DOHH2 (cell line): ENCODE results near the gene CFAP57.

Source experiments
- H3F3A ChIP-seq: fragments of 200-600 bp; sonication (generic), shearing (Covaris generic); 2 replicates; pipeline ENCODE4 v1.6.0; 2016; ENCODE audit warnings: antibody characterized with exemption, mild to moderate bottlenecking; ENCODE audit not compliant: control insufficient read depth, insufficient read depth
- H3K27ac ChIP-seq: fragments of 200-600 bp; sonication (generic); 2 replicates; pipeline ENCODE4 v1.5.1; 2014; ENCODE audit warnings: low read depth, mild to moderate bottlenecking, low read length, moderate library complexity
- H3K27me3 ChIP-seq: fragments of 200-600 bp; sonication (generic); 2 replicates; pipeline ENCODE4 v1.6.1; 2014; ENCODE audit warnings: mild to moderate bottlenecking, low read length, mixed read lengths; ENCODE audit not compliant: control insufficient read depth
- H3K36me3 ChIP-seq: fragments of 200-600 bp; sonication (generic); 2 replicates; pipeline ENCODE4 v1.6.1; 2014; ENCODE audit warnings: mild to moderate bottlenecking, low read length, moderate library complexity, mixed read lengths; ENCODE audit not compliant: control insufficient read depth
- H3K4me1 ChIP-seq: fragments of 200-600 bp; sonication (generic); 2 replicates; pipeline ENCODE4 v1.6.1; 2014; ENCODE audit warnings: mild to moderate bottlenecking, low read length, mixed read lengths; ENCODE audit not compliant: control insufficient read depth
- H3K4me2 ChIP-seq: fragments of 200-600 bp; sonication (generic); 2 replicates; pipeline ENCODE4 v1.6.0; 2014; ENCODE audit warnings: mild to moderate bottlenecking, low read length, moderate library complexity
- H3K4me3 ChIP-seq: fragments of 200-600 bp; sonication (generic); 2 replicates; pipeline ENCODE4 v1.5.1; 2014; ENCODE audit warnings: mild to moderate bottlenecking, low read length, mixed read lengths
- H3K79me2 ChIP-seq: fragments of 200-600 bp; sonication (generic); 2 replicates; pipeline ENCODE4 v1.6.1; 2014; ENCODE audit warnings: mild to moderate bottlenecking, low read length, mixed read lengths; ENCODE audit not compliant: control insufficient read depth
- H3K9me2 ChIP-seq: fragments of 200-600 bp; sonication (generic); replicated peaks from 2 replicates; pipeline ENCODE4 v1.6.1; 2014; ENCODE audit warnings: mild to moderate bottlenecking, low read length, mixed read lengths; ENCODE audit not compliant: control insufficient read depth
- H3K9me3 ChIP-seq: fragments of 200-600 bp; sonication (generic); 2 replicates; pipeline ENCODE4 v1.6.1; 2014; ENCODE audit warnings: antibody characterized with exemption, low read length, mixed read lengths; ENCODE audit not compliant: control insufficient read depth, insufficient read depth
- H4K20me1 ChIP-seq: fragments of 200-600 bp; sonication (generic); 2 replicates; pipeline ENCODE4 v1.6.0; 2014; ENCODE audit warnings: low read depth, mild to moderate bottlenecking, antibody characterized with exemption, low read length, moderate library complexity; ENCODE audit not compliant: control insufficient read depth, insufficient read depth
- EZH2phosphoT487 ChIP-seq: fragments of 200-600 bp; sonication (generic); IDR thresholded peaks from 2 replicates; pipeline ENCODE4 v1.6.1; 2017; ENCODE audit warnings: borderline replicate concordance, mild to moderate bottlenecking, antibody characterized with exemption, low read length, moderate library complexity, mixed read lengths
- TF ChIP-seq, protein P1 (sequence below): fragments of 200-600 bp; sonication (generic); IDR thresholded peaks from one replicate; pipeline ENCODE4 v1.5.1; 2014; ENCODE audit warnings: antibody characterized with exemption, mild to moderate bottlenecking, low read depth, low read length; ENCODE audit not compliant: poor library complexity, severe bottlenecking

CFAP57 gene

DNA sequence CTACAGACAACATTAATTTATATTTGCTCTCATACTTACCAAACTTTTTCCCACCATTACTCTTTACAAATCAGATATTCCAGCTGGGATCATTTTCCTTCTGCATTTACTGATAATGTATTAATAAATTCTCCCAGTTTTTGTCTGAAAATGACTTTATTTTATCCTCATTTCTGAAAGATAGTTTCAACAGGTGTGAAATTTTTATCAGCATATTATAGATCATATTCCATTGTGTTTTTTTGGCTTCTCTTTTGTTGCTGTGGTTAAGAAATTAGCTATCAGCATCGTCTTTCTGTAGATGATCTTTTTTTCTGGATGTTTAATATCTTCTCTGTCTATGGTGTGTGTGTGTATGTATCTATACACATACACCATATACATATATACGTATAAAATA lies 2.7 kb downstream of the CFAP57 start:
- no peak for TF ChIP-seq EZH2phosphoT487
- TF ChIP-seq, protein P1, sequence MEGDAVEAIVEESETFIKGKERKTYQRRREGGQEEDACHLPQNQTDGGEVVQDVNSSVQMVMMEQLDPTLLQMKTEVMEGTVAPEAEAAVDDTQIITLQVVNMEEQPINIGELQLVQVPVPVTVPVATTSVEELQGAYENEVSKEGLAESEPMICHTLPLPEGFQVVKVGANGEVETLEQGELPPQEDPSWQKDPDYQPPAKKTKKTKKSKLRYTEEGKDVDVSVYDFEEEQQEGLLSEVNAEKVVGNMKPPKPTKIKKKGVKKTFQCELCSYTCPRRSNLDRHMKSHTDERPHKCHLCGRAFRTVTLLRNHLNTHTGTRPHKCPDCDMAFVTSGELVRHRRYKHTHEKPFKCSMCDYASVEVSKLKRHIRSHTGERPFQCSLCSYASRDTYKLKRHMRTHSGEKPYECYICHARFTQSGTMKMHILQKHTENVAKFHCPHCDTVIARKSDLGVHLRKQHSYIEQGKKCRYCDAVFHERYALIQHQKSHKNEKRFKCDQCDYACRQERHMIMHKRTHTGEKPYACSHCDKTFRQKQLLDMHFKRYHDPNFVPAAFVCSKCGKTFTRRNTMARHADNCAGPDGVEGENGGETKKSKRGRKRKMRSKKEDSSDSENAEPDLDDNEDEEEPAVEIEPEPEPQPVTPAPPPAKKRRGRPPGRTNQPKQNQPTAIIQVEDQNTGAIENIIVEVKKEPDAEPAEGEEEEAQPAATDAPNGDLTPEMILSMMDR = no peak
- Histone ChIP-seq H3K27me3 (peaks cover 22% of the 10 kb centered on the region), H3F3A (no peaks in the 10 kb centered on the region), H3K79me2 (peaks cover 23% of the 10 kb centered on the region), H3K9me3 (no peaks in the 10 kb centered on the region), H3K4me3 (no peak overlapping the region), H3K9me2 (no peaks in the 10 kb centered on the region), H3K27ac (no peak overlapping the region), H4K20me1 (no peaks in the 10 kb centered on the region), H3K36me3 (peaks cover 16% of the 10 kb centered on the region), H3K4me1 (peaks cover 16% of the 10 kb centered on the region), H3K4me2 (no peak overlapping the region)

DNA sequence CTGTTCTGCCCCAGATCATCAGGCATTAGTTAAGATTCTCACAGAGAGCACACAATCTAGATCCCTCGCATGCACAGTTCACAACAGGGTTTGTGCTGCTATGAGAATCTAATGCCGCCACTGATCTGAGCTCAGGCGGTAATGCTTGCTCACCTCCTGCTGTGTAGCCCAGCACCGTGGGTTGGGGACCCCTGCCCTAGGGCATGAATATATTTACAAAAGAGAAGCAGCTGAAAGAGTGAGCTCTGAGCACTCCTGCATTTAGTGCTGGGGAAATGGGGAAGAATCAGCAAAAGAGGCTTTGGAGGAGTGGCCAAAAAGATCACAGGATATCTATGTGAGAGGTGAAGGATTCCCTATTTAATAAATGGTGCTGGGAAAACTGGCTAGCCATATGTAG lies 5.6 kb downstream of the CFAP57 start:
- no peaks in the 10 kb centered on the region for H4K20me1 ChIP-seq
- H3K4me1 ChIP-seq = peaks cover 2% of the 10 kb centered on the region
- no peak overlapping the region for H3K27ac ChIP-seq
- no peaks in the 10 kb centered on the region for H3K9me3 ChIP-seq
- peaks cover 23% of the 10 kb centered on the region for H3K27me3 ChIP-seq
- H3K36me3 ChIP-seq = no peaks in the 10 kb centered on the region
- no peaks in the 10 kb centered on the region for H3K79me2 ChIP-seq
- no peak for TF ChIP-seq EZH2phosphoT487
- TF ChIP-seq, protein P1 = no peak
- no peak overlapping the region for H3K4me3 ChIP-seq
- no peaks in the 10 kb centered on the region for H3K9me2 ChIP-seq
- no peaks in the 10 kb centered on the region for H3F3A ChIP-seq
- no peak overlapping the region for H3K4me2 ChIP-seq

DNA sequence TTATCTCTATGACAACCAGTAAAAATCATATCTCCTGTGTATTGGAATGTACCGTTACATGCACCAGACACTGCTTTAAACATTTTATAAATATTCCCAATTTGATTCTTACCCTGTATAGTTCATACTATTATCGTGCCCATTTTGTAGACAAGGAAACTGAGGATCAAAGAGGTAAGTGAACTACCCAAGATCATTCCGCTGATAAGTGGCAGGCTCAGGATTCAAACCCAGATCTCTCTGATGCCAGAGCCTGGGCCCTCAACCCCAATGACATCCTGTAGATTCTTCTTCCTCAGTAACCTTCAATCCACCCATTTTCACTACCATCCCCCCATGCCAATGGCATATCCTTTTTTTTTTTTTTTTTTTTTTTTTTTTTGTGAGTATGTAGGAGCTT lies 12.3 kb downstream of the CFAP57 start:
- Histone ChIP-seq H3K9me3 (no peaks in the 10 kb centered on the region), H3K4me1 (no peaks in the 10 kb centered on the region), H3K4me2 (no peak overlapping the region), H3K36me3 (no peaks in the 10 kb centered on the region), H3K79me2 (no peaks in the 10 kb centered on the region), H3K27ac (no peak overlapping the region), H3K4me3 (no peak overlapping the region), H3K9me2 (no peaks in the 10 kb centered on the region), H4K20me1 (no peaks in the 10 kb centered on the region), H3F3A (no peaks in the 10 kb centered on the region), H3K27me3 (peaks cover 5% of the 10 kb centered on the region; the same call in 1 of the 2 replicates)
- TF ChIP-seq, protein P1 = no peak
- no peak for TF ChIP-seq EZH2phosphoT487

DNA sequence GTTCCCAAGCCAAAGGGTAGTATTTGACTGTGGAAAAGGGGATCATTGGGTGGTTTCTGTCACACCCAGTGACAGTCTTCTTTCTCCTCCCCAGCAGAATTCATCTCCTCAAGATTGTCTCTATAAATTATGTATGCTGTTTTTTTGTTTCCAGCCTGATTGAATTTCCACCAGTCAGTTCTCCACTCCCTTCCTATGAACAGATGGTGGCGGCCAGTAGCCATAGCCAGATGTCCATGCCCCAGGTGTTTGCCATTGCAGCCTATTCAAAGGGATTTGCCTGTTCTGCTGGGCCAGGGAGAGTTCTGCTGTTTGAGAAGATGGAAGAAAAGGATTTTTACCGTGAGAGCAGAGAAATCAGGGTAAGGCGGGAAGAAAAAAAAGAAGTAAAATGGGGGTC lies 12.9 kb downstream of the CFAP57 start:
- Histone ChIP-seq H3K4me3 (no peak overlapping the region), H3K9me2 (no peaks in the 10 kb centered on the region), H3K9me3 (no peaks in the 10 kb centered on the region), H3K4me2 (no peak overlapping the region), H3K4me1 (no peaks in the 10 kb centered on the region), H3K27ac (no peak overlapping the region), H4K20me1 (no peaks in the 10 kb centered on the region), H3K36me3 (no peaks in the 10 kb centered on the region), H3K79me2 (no peaks in the 10 kb centered on the region), H3K27me3 (peaks cover 5% of the 10 kb centered on the region; the same call in 1 of the 2 replicates), H3F3A (no peaks in the 10 kb centered on the region)
- TF ChIP-seq, protein P1 = no peak
- no peak for TF ChIP-seq EZH2phosphoT487
